Right lung (tissue), 10 donors: Measurements from ENCODE around the gene NDUFA5. TPM values are rescaled to one million over a fixed set of nuclear protein-coding genes. Genes with fewer than 3 reads are reported as not detected.

ENCODE experiments used
- DNase-seq, 2 donors: peaks; one replicate each; pipeline ENCODE4 v3.0.0-alpha.2; 2013
- long read RNA-seq, 8 donors: transcript quantifications; one replicate each; lab custom pipeline, GENCODE V29; 2026
- polyA plus RNA-seq, 5 donors: library from polyadenylated mRNA; unstranded; fragments of 120-200 nt; gene quantifications; one replicate each; pipeline versions ENCODE4 v1.2.1 to v1.2.3, GENCODE V29; 2013; ENCODE audit warnings: inconsistent platforms in 1 of 5, low replicate concordance in 1 of 5; ENCODE audit not compliant: insufficient read length in 5 of 5, insufficient read depth in 1 of 5

Gene NDUFA5
- polyA plus RNA-seq, result 100 to 1,000 TPM; 122 to 184 (median 159) TPM
- long read RNA-seq, donor 1, transcript NDUFA5-201 (5 exons, 1,901 nt), result major isoform, 96 of 233 reads
- long read RNA-seq, donor 1, transcript NDUFA5-210 (3 exons, 571 nt), result minor isoform, 9 of 233 reads
- long read RNA-seq, donor 1, transcript NDUFA5-203 (2 exons, 599 nt), result minor isoform, 9 of 233 reads
- long read RNA-seq, donor 1, transcript NDUFA5-202 (4 exons, 1,360 nt), result minor isoform, 61 of 233 reads
- long read RNA-seq, donor 1, partial matches to known transcripts, result 57 of 233 reads
- long read RNA-seq, donor 1, other reads (novel, unspliced or antisense), result 0 of 233 reads
- long read RNA-seq, donor 2, transcript NDUFA5-201 (5 exons, 1,901 nt), result major isoform, 52 of 100 reads
- long read RNA-seq, donor 2, transcript NDUFA5-202 (4 exons, 1,360 nt), result minor isoform, 41 of 100 reads
- long read RNA-seq, donor 2, partial matches to known transcripts, result 0 of 100 reads
- long read RNA-seq, donor 2, other reads (novel, unspliced or antisense), result 0 of 100 reads
- long read RNA-seq, donor 3, transcript NDUFA5-210 (3 exons, 571 nt), result minor isoform, 5 of 95 reads
- long read RNA-seq, donor 3, transcript NDUFA5-201 (5 exons, 1,901 nt), result major isoform, 48 of 95 reads
- long read RNA-seq, donor 3, transcript NDUFA5-202 (4 exons, 1,360 nt), result minor isoform, 24 of 95 reads
- long read RNA-seq, donor 3, transcript NDUFA5-203 (2 exons, 599 nt), result minor isoform, 10 of 95 reads
- long read RNA-seq, donor 3, partial matches to known transcripts, result 6 of 95 reads
- long read RNA-seq, donor 3, other reads (novel, unspliced or antisense), result 0 of 95 reads
- long read RNA-seq, donor 4, transcript NDUFA5-202 (4 exons, 1,360 nt), result minor isoform, 28 of 82 reads
- long read RNA-seq, donor 4, transcript NDUFA5-210 (3 exons, 571 nt), result minor isoform, 7 of 82 reads
- long read RNA-seq, donor 4, transcript NDUFA5-201 (5 exons, 1,901 nt), result major isoform, 35 of 82 reads
- long read RNA-seq, donor 4, transcript NDUFA5-203 (2 exons, 599 nt), result minor isoform, 7 of 82 reads
- long read RNA-seq, donor 4, partial matches to known transcripts, result 5 of 82 reads
- long read RNA-seq, donor 4, other reads (novel, unspliced or antisense), result 0 of 82 reads
- long read RNA-seq, donor 5, transcript NDUFA5-202 (4 exons, 1,360 nt), result minor isoform, 85 of 256 reads
- long read RNA-seq, donor 5, transcript NDUFA5-201 (5 exons, 1,901 nt), result major isoform, 106 of 256 reads
- long read RNA-seq, donor 5, transcript NDUFA5-210 (3 exons, 571 nt), result minor isoform, 8 of 256 reads
- long read RNA-seq, donor 5, partial matches to known transcripts, result 51 of 256 reads
- long read RNA-seq, donor 5, other reads (novel, unspliced or antisense), result 0 of 256 reads
- long read RNA-seq, donor 6, transcript NDUFA5-201 (5 exons, 1,901 nt), result major isoform, 92 of 185 reads
- long read RNA-seq, donor 6, transcript NDUFA5-210 (3 exons, 571 nt), result minor isoform, 10 of 185 reads
- long read RNA-seq, donor 6, transcript NDUFA5-202 (4 exons, 1,360 nt), result minor isoform, 59 of 185 reads
- long read RNA-seq, donor 6, transcript NDUFA5-203 (2 exons, 599 nt), result minor isoform, 9 of 185 reads
- long read RNA-seq, donor 6, partial matches to known transcripts, result 13 of 185 reads
- long read RNA-seq, donor 6, other reads (novel, unspliced or antisense), result 0 of 185 reads
- long read RNA-seq, donor 7, transcript NDUFA5-201 (5 exons, 1,901 nt), result major isoform, 70 of 138 reads
- long read RNA-seq, donor 7, transcript NDUFA5-202 (4 exons, 1,360 nt), result minor isoform, 52 of 138 reads
- long read RNA-seq, donor 7, transcript NDUFA5-210 (3 exons, 571 nt), result minor isoform, 6 of 138 reads
- long read RNA-seq, donor 7, partial matches to known transcripts, result 5 of 138 reads
- long read RNA-seq, donor 7, other reads (novel, unspliced or antisense), result 0 of 138 reads
- long read RNA-seq, donor 8, transcript NDUFA5-201 (5 exons, 1,901 nt), result major isoform, 30 of 48 reads
- long read RNA-seq, donor 8, transcript NDUFA5-202 (4 exons, 1,360 nt), result minor isoform, 11 of 48 reads
- long read RNA-seq, donor 8, partial matches to known transcripts, result 0 of 48 reads
- long read RNA-seq, donor 8, other reads (novel, unspliced or antisense), result 0 of 48 reads

DNA sequence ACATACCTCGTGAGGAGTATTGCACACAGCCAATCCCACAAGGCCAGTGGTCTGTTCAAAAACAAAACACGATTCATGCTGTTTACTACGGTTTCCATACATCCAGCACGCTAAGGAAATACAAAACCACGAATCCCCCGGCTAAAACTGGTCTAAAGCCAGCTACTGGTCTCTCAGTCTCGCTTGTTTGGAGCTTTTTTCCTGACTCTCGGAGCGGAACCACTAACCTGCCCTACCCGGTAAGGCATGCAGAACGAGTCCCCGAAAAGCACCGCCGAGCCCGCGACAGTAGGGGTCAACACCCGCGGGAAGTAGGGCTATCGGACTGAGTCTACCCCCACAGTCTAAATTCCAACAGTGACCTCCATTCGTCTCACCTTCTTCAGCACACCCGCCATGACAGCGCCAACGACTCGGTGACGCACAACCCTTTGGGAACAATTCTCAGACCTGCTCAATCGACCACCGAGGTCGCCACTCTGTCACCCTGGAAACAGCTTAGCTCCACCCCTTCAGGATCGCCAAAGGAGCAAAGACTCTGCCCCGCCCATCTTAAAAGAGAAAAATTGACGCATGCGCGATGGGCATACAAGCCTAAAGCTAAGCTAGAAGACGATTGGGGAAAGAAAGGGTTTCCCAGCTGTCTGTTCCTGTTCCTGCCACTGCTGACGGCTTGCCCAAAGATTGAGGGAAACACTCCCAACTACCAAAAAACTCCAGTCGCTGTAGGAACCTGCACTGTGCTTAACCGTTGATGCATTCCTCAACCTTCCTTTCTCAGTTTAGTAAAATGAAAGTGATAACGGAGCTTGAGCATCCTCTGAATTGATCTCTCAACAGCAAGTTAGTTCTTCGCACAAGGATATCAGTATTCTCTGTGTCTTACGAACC, at the start of gene NDUFA5:
Gene NDUFA5, minus strand, starts transcription at position 421 of the 891 bp plus-strand sequence. Its CDS starts 23 bp downstream, at position 398.
- peak; percentile 97 to 98 for DNase-seq

DNA sequence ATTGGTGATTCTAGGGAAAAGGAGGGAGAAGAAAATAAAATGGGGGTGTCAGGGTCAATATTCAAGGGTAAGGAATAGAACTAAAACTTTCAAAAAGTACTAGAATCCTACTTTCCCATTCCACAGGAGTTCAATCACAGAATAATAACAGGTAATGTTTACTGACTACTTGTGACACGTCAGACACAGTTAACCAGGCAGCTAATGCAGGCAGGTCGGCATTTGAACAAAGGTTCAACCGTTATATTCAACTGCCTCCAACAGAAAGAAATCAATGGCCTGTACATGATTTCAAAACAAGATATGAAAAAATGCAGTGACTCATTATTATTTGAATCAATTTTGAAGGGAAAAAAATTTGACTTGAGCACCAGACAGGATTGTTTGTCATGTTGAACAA, 47.1 kb upstream of the NDUFA5 start:
- DNase-seq, result no peak

DNA sequence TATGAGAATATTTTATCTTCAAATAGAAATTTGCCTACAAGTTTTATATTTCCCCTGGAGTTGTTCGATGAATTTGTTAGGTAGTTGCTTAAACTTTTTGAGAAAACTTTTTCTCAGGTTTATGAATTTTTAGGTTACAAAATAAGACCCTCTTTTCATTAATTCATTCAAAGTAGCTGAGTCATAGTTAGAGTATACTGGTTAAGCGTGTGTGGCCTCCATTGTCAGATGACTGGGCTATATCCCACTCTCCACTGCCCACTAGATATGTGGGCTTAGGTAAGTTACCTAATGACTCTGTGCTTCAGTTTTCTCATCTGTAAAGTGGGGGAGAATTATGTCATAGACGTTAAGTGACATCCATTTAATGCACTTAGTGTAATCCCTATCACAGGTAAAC, 45.0 kb upstream of the NDUFA5 start:
- no peak for DNase-seq

DNA sequence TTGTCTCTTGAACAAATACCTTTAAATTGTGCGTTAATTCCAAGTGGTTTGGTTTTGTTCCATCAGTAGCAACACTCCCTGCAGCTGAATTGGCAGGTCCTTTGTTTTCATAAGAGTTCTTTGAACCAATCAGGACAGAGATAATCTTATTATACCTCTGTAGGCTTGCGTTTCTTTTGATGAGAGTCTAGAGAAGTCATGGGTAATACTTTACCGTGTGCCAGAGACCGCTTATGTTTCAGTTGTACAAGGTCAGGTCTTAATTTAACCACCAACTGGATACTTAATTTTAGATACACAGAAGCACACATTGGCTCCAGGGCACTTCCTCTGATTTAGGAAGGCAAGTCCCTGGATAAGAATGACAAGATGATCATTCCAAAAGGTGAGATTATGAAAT, 43.9 kb upstream of the NDUFA5 start, which contains the start of gene ASB15:
Gene ASB15, plus strand, starts transcription at position 292 of the 400 bp plus-strand sequence. CDS start 12,682 bp downstream, outside the sequence.
- no peak for DNase-seq

DNA sequence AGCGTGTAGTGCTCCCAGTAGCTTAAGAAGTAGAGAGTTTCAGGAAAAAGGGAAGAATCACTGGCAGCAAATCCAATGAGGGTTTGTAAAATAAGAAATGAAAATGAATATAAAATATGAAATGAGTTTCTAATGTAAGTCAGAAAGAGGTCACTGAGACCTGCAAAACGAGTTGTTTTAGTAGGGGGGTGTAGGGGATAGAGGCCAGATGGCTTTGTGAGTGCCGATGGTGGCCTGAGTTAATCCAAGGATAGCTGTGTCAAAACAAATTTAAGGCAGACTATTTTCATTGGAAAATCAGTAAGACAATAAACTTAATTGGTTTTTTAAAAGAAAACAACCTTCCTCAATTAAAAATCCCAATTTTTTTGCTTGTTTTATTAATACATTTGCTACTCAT, 43.3 kb upstream of the NDUFA5 start:
- no peak for DNase-seq

DNA sequence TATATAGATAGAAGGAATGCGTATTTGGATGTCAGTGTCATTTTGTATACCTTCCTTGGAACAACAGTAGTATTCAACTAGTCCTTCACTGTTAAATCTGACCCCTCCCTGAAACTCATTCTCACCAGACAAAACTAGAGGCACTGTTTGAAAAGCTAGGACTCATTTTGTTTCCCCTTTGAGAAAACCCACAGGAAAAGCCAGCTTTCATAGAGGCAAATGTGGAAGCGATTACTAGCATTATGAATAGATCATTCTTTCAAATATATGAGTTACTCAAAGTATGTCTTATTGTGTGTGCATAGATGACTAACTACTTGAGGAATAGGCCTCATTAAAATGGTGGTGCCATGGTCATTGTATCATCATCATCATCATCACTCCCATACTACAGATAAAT, 42.1 kb upstream of the NDUFA5 start:
- no peak for DNase-seq

DNA sequence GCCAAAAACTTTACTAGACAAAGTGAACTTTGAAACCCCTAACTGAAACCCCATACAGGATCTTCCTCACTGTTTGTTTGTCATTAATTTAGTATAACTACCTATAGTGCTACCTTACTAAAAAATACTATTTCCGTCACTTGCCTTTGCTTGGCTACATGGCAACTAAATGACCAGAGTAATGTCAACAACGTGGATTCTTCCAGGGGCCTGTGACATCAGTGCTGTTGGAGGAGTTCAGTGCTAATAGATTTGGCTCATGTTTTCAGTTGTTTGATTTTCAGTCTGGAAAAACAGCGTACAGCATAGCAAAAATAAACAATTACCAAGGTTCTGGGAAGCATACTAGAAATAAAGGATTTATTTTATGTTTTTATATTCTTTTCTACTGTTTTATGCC, 41.0 kb upstream of the NDUFA5 start:
- no peak for DNase-seq

DNA sequence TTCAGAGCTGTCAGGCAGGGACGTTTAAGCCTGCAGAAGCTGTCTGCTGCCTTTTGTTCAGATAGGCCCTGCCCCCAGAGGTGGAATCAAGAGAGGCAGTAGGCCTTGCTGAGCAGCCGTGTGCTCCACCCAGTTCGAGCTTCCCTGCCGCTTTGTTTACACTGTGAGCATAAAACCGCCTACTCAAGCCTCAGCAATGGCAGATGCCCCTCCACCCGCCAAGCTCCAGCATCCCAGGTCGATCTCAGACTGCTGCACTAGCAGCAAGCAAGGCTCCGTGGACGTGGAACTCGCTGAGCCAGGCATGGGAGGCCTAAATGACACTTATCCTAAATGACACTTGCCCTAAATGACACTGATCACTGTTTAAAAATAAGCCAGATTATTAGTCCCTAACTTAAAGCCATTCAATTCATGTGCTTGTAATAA, 37.2 kb upstream of the NDUFA5 start:
- DNase-seq, result no peak

DNA sequence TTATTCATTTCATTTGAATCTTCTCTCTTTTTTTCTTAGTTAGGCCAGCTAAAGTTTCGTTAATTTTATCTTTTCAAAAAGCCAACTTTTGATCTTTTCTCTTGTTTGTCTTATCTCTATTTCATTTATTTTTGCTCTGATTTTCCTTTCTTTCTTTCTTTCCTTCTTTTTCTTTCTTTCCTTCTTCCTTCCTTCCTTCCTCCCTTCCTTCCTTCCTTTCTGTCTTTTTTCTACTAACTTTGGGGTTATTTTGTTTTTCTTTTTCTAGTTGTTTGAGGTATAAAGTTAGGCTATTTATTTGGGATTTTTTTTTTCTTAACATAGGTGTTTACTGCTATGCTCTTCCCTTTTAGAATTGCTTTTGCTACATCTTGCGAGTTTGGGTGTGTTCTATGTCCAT, 30.8 kb upstream of the NDUFA5 start:
- no peak for DNase-seq

DNA sequence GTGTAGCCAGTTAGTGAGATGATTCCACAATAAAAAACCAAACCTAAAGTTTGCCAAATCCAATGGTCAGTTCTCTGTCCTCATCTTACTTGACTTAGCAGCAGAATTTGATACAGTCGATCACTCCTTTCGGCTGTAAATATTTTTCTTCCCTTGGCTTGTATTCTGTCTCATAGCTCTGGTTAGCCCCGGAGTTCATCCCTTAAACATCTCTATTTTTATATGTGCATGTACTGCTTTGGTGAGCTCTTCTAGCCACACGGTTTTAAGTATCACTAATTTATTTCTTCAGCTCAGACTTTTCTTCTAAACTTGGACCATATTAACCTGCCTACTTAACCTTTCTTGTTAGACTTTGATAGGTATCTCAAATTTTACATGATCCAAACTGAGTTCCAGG, 26.2 kb upstream of the NDUFA5 start:
- DNase-seq, result no peak

DNA sequence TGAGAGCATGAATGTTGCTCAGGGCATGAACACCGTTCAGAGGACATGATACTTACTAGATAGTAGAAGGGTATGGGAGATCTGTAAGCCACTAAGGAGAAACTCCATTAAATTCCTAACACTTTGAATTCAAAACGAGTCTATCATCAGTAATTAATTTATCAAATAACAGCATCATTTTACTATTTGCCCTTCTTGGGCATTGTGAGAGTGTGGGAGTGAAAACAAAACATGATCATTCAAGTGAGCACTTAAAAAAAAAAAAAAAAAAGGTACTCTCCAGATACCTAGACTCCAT, 23.5 kb upstream of the NDUFA5 start:
- no peak for DNase-seq

DNA sequence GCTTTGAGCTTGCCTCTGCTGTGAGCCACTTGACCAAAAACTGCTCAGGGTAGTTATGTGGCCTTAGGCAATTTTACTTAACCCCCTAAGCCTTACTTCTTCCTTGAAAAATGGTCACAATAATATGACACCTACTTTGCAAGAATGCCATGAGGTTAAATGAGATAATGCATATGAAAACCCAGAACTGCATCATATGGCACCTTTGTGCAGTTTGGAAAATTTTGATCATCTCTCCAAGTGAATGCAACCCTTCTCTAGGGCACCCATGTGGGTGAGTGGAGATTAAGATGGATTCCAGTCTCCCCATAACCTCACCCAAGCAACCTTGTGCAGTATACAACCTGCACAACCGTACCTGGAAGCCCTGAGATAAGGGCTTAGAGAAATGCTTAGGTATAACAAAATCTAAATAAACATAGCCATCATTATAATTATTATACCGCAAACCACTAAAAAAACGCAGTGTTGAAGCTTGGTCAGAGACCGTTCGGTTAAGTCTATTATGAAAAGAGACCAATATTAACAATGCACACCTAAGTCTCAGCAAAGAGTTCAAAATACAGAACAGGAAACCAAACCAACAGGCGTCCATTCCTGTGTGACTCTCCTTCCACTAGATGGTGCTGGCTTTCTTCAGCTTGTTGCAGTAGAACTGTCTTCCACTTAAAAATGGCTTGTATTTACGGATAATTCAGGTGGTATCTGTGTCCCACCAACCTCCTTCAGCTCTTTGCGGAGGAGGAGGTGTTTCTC, 23.0 kb upstream of the NDUFA5 start:
- peak in 1 of 2 donors; percentile 11 for DNase-seq

DNA sequence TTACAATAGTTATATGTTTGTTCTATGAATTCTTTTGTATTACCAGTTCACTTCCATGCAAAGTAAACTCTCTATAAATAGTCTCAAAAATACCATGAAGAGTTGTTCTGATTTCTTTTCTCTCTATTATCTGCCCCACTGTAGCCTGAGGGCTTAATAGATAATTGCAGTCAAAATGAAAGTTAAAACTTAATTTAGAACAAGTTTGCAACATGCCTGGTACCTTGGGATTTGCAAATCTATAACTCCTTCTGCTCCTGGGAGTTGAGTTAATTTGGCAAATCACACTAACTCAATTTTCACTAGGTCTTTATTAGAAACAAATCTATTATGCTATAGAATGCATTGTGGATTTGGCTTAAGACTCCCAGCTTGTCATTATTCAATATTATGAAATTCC, 21.8 kb upstream of the NDUFA5 start:
- no peak for DNase-seq

DNA sequence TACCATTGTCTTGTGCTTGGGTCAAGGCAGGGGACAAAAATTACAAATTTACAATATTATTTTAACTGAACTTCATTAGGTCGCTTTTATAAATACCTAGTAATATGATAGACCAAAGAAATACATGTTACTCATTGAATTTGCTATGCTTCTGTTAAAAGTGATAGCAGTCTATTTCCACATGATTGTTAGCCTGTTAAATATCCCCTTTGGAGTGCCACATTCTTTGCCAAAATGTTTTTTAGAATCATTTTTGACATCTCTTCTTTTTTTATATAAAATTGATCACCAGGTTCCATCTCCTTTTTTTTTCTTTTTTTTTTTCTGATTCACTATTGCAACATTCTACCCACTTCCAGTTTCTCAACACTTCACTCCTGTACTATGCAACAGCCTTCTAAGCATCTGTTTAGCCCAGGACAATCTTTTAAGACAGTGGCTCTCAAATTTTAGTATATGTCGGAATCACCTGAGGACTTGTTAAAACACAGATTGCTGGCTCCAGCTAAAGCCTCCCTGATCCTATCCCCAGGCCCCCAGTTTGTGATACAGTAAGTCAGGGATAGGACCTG, 16.4 kb upstream of the NDUFA5 start:
- no peak for DNase-seq

DNA sequence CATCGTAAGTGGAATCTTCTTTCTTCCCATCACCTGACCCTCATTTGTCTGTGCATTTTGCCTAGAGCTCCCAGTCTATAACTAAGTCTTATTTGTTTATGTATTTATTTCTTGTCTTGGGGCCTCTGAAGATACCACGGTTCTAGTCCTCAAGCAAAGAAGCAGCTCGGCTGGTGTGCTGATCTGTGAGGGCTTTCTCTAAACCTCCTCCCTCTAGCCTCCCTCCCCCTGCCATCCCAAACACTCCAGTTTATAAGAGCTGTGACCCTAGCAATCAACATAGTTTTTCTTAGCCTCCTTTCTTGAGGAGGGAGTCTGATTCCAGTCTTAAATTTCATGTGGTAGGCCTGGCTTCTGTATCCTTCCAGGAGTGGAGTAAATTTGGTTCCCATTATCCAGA, 15.7 kb upstream of the NDUFA5 start:
- DNase-seq, result no peak

DNA sequence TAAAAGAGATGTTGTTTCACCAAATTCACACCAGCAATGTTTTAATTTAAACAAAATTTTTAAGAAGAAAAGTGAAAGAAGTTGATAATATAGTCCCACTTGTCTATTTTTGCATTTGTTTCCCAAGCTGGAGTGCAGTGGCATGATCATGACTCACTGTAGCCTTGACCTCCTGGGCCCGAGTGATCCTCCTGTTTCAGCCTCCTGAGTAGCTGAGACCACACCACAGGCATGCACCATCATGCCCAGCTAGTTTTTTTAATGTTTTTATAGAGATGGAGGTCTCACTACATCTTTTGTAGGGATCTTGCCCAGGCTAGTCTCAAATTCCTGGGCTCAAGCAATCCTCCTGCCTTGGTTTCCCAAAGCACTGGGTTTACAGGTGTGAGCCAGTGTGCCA, 14.1 kb upstream of the NDUFA5 start:
- no peak for DNase-seq

DNA sequence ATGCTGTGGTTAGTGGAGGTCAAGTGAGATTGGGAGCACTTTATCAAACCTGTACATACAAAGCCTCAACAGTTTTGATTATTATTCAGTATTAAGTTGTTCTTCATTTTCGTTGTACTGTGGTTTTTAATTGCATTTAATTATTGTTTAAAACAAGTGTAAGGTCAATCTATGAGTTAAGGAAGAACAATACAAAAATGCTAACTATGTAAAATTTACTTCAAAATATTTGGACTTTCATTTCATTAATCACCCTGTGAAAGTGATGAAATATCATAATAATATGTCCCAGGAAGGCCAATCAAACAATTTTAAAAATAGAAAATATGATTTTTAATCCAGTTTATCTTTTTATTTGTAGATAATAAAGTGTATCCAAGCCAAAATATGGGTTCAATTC, 13.6 kb upstream of the NDUFA5 start:
- DNase-seq, result no peak
